ENCODE results near the gene CCDC159. TPM values are rescaled to one million over a fixed set of nuclear protein-coding genes. Genes with fewer than 3 reads are reported as not detected.

The CCDC159 gene
- total and polyA plus RNA-seq, 4 experiments from 2014 or later, result 9.2 to 91.8 (median 53.8) TPM

DNA sequence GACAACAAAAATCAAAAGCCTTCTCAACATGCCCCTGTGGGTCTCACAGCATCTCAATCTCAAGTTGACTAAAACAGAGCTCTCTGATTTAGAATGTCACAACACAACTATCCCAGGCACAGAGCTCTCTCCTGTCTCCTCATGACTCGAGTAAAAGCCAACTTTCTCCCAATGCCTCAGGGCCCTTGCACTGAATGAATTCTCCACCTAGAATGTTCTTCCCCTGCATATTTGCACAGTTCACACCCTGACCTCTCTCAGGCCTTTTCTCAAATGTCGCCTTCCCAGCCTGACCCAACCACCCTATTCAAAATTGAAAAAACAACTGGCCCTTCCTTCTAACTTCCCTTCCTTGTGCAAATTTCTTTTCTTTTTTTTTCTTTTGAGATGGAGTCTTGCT, 24.4 kb downstream of the CCDC159 start:
- Mint-ChIP-seq H3K27ac (peak overlapping the region in 1 of 7 donors; percentile 32), H3K9me3 (peaks cover 0 to 2% (median 0%) of the 10 kb centered on the region in 8 donors), H3K36me3 (peaks cover 25 to 34% of the 10 kb centered on the region in 2 donors), H3K27me3 (no peaks in the 10 kb centered on the region), H3K4me1 (peaks cover 0 to 6% (median under 1%) of the 10 kb centered on the region in 4 donors), H3K4me3 (no peak overlapping the region)
- H3K4me3 ChIP-seq (ENCODE audit: low read length in 2 of 2), result no peak overlapping the region
- no peak for DNase-seq
- CTCF ChIA-PET (ENCODE audit: partially characterized antibody), result interaction anchor here (1.1 to 3.0 kb wide), 2 partner anchors 10 to 12 kb away, joined by 3 to 14 read pairs; no protein-coding TSS in a partner anchor
- no peaks in the 10 kb centered on the region for H3K9me3 ChIP-seq (ENCODE audit: control insufficient read depth in 1 of 2, low read length in 2 of 2)
- no peaks in the 10 kb centered on the region for H3K36me3 ChIP-seq (ENCODE audit: insufficient read depth, low read length)
- intact Hi-C loops (cut with micrococcal nuclease), result no loop called here
- no peaks in the 10 kb centered on the region for H3K27me3 ChIP-seq (ENCODE audit: insufficient read depth, low read length)
- peaks cover 15% of the 10 kb centered on the region for H3K4me1 ChIP-seq (ENCODE audit: insufficient read depth, low read length)
- POLR2A ChIA-PET (ENCODE audit: partially characterized antibody), result interaction anchor here (1.0 to 2.7 kb wide), 2 partner anchors 10 to 112 kb away, joined by 3 to 9 read pairs; no protein-coding TSS in a partner anchor
- no peak overlapping the region for H3K27ac ChIP-seq (ENCODE audit: low read depth, low read length)

GRCh38 chr19:11373166-11373884, 27.0 kb downstream of the CCDC159 start:
- ChIA-PET CTCF (ENCODE audit: partially characterized antibody) (interaction anchor here (1.1 to 2.0 kb wide), 4 partner anchors 8 to 79 kb away, joined by 3 to 6 read pairs (median 4); partner anchors contain the start of gene EPOR), POLR2A (ENCODE audit: partially characterized antibody) (interaction anchor here (1.0 to 3.3 kb wide), 9 partner anchors 18 to 283 kb away, joined by 3 to 54 read pairs (median 10); partner anchors contain the start of genes CCDC159, ELOF1, LDLR and ODAD3)
- Mint-ChIP-seq H3K9me3 (peaks cover 0 to 2% (median 0%) of the 10 kb centered on the region in 8 donors), H3K4me1 (peaks cover under 1 to 17% (median 11%) of the 10 kb centered on the region in 4 donors), H3K36me3 (peaks cover 20 to 31% of the 10 kb centered on the region in 2 donors), H3K27ac (peak overlapping the region in 3 of 7 donors; percentile 7 to 79 (median 36)), H3K4me3 (peak overlapping the region in 3 of 8 donors; percentile 49 to 66 (median 51)), H3K27me3 (no peaks in the 10 kb centered on the region)
- H3K36me3 ChIP-seq (ENCODE audit: insufficient read depth, low read length), result no peaks in the 10 kb centered on the region
- peaks cover 32% of the 10 kb centered on the region for H3K4me1 ChIP-seq (ENCODE audit: insufficient read depth, low read length)
- no peak for DNase-seq
- H3K27ac ChIP-seq (ENCODE audit: low read depth, low read length), result no peak overlapping the region
- no peaks in the 10 kb centered on the region for H3K27me3 ChIP-seq (ENCODE audit: insufficient read depth, low read length)
- intact Hi-C loops (cut with micrococcal nuclease), result no loop called here
- H3K4me3 ChIP-seq (ENCODE audit: low read length in 2 of 2), result peak overlapping the region in 1 of 2 donors; percentile 57
- no peaks in the 10 kb centered on the region for H3K9me3 ChIP-seq (ENCODE audit: control insufficient read depth in 1 of 2, low read length in 2 of 2)

- CTCF ChIA-PET (ENCODE audit: partially characterized antibody), result interaction anchor here (1.1 to 2.0 kb wide), 5 partner anchors 9 to 80 kb away, joined by 3 to 6 read pairs (median 6); partner anchors contain the start of genes CCDC159, EPOR and TMEM205
Measured at GRCh38 chr19:11373885-11374432, 27.6 kb downstream of the CCDC159 start.

DNA sequence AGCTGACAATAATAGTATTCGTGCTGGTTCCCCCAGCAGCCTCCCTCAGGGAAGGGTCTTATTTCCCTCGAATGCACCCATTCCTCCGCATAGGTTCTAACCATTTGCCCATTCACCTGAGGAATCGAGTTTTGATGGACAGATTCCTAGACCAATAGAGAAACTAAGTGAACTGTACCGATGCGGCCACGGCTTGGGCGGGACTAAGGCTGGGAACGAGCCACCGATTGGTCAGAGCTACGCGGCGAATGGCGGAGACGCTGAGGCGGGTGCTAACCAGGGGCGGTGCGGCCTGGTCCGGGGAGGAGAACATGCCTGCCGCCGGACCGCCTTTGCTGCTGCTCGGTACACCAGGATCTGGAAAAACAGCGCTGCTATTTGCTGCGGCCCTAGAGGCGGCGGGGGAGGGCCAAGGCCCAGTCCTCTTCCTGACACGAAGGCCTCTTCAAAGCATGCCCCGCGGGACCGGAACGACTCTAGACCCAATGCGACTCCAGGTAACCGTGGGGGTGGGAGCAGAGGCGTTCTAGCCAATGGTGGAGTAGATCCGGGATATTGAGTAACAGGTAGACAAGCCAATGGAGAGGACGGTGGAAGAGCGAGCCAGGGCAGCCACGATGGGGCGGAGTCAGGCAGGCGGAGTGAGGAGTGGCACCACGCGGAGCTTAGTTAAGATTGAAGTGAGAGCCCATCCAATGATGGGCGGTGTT, 28.3 kb downstream of the CCDC159 start, which contains the start of gene SWSAP1:
TSS of gene SWSAP1 (plus strand) at position 234 of the 710 bp plus-strand sequence. CDS start at position 249, 15 bp downstream.
- Histone ChIP-seq H3K27me3 (ENCODE audit: insufficient read depth, low read length) (no peaks in the 10 kb centered on the region), H3K4me3 (ENCODE audit: low read length in 2 of 2) (peak within 1 kb of the TSS; percentile 57 to 77), H3K4me1 (ENCODE audit: insufficient read depth, low read length) (peaks cover 36% of the 10 kb centered on the region), H3K36me3 (ENCODE audit: insufficient read depth, low read length) (no peaks in the 10 kb centered on the region), H3K27ac (ENCODE audit: low read depth, low read length) (peak within 1 kb of the TSS; percentile 84), H3K9me3 (ENCODE audit: control insufficient read depth in 1 of 2, low read length in 2 of 2) (no peaks in the 10 kb centered on the region)
- H3K36me3 Mint-ChIP-seq, result peaks cover 12 to 18% of the 10 kb centered on the region in 2 donors
- peaks cover 0 to 2% (median 0%) of the 10 kb centered on the region in 8 donors for H3K9me3 Mint-ChIP-seq
- intact Hi-C loops (cut with micrococcal nuclease), result loop anchor here (1.0 kb wide), 3 partner anchors 28 to 131 kb away; partner anchors contain the start of genes CCDC159, ODAD3, PRKCSH and TMEM205
- ChIA-PET POLR2A (ENCODE audit: partially characterized antibody) (interaction anchor here (0.6 to 3.3 kb wide), 36 partner anchors 9 to 1793 kb away, joined by 3 to 54 read pairs (median 5); partner anchors contain the start of genes CCDC159, ECSIT, ELOF1 and EPOR), CTCF (ENCODE audit: partially characterized antibody) (interaction anchor here (0.5 to 2.0 kb wide), 6 partner anchors 9 to 176 kb away, joined by 3 to 9 read pairs (median 6); partner anchors contain the start of genes CCDC159, ODAD3, PRKCSH and TMEM205)
- peak; percentile 98 to 100 (median 99) for DNase-seq
- H3K27ac Mint-ChIP-seq, result peak within 1 kb of the TSS in 1 of 7 donors; percentile 79
- no peak within 1 kb of the TSS for H3K4me3 Mint-ChIP-seq
- H3K4me1 Mint-ChIP-seq, result peaks cover 7 to 17% (median 11%) of the 10 kb centered on the region in 4 donors
- no peaks in the 10 kb centered on the region for H3K27me3 Mint-ChIP-seq

More at GRCh38 chr19:11373885-11374432, 27.6 kb downstream of the CCDC159 start:
- no peaks in the 10 kb centered on the region for H3K9me3 ChIP-seq (ENCODE audit: control insufficient read depth in 1 of 2, low read length in 2 of 2)
- H3K4me1 ChIP-seq (ENCODE audit: insufficient read depth, low read length), result peaks cover 32% of the 10 kb centered on the region
- Mint-ChIP-seq H3K36me3 (peaks cover 17 to 25% of the 10 kb centered on the region in 2 donors), H3K27ac (no peak overlapping the region), H3K4me1 (peaks cover 6 to 17% (median 11%) of the 10 kb centered on the region in 4 donors), H3K9me3 (peaks cover 0 to 2% (median 0%) of the 10 kb centered on the region in 8 donors), H3K4me3 (no peak overlapping the region), H3K27me3 (no peaks in the 10 kb centered on the region)
- no peak for DNase-seq
- POLR2A ChIA-PET (ENCODE audit: partially characterized antibody), result interaction anchor here (0.6 to 3.3 kb wide), 20 partner anchors 10 to 413 kb away, joined by 3 to 54 read pairs (median 6); partner anchors contain the start of genes CCDC159, ECSIT, ELOF1 and EPOR
- intact Hi-C loops (cut with micrococcal nuclease), result loop anchor here (1.0 kb wide), 2 partner anchors 28 to 131 kb away; partner anchors contain the start of genes CCDC159, TMEM205 and ZNF653
- no peaks in the 10 kb centered on the region for H3K36me3 ChIP-seq (ENCODE audit: insufficient read depth, low read length)
- H3K4me3 ChIP-seq (ENCODE audit: low read length in 2 of 2), result peak overlapping the region; percentile 57 to 77
- no peaks in the 10 kb centered on the region for H3K27me3 ChIP-seq (ENCODE audit: insufficient read depth, low read length)
- peak overlapping the region; percentile 84 for H3K27ac ChIP-seq (ENCODE audit: low read depth, low read length)

GRCh38 chr19:11375143-11375948, 29.0 kb downstream of the CCDC159 start:
- H3K27me3 ChIP-seq (ENCODE audit: insufficient read depth, low read length), result no peaks in the 10 kb centered on the region
- ChIA-PET CTCF (ENCODE audit: partially characterized antibody) (interaction anchor here (0.5 to 2.7 kb wide), 7 partner anchors 8 to 177 kb away, joined by 3 to 14 read pairs (median 6); partner anchors contain the start of genes CCDC159, ODAD3, PRKCSH and TMEM205), POLR2A (ENCODE audit: partially characterized antibody) (interaction anchor here (0.8 to 3.3 kb wide), 31 partner anchors 8 to 1793 kb away, joined by 3 to 54 read pairs (median 5); partner anchors contain the start of genes CCDC159, ECSIT, ELOF1 and EPOR)
- intact Hi-C loops (cut with micrococcal nuclease), result loop anchor here (1.0 kb wide), 1 partner anchor 60 kb away; the partner anchor contains the start of genes ODAD3 and PRKCSH
- H3K27ac ChIP-seq (ENCODE audit: low read depth, low read length), result peak overlapping the region; percentile 84
- no peak overlapping the region for H3K27ac Mint-ChIP-seq
- no peaks in the 10 kb centered on the region for H3K36me3 ChIP-seq (ENCODE audit: insufficient read depth, low read length)
- H3K4me1 Mint-ChIP-seq, result peaks cover 14 to 21% (median 17%) of the 10 kb centered on the region in 4 donors
- H3K4me3 ChIP-seq (ENCODE audit: low read length in 2 of 2), result peak overlapping the region; percentile 33 to 57
- no peaks in the 10 kb centered on the region for H3K27me3 Mint-ChIP-seq
- no peaks in the 10 kb centered on the region for H3K9me3 ChIP-seq (ENCODE audit: control insufficient read depth in 1 of 2, low read length in 2 of 2)
- peaks cover 43% of the 10 kb centered on the region for H3K4me1 ChIP-seq (ENCODE audit: insufficient read depth, low read length)
- H3K36me3 Mint-ChIP-seq, result peaks cover 11 to 17% of the 10 kb centered on the region in 2 donors
- peak; percentile 79 to 90 (median 82) for DNase-seq
- H3K9me3 Mint-ChIP-seq, result peaks cover 0 to 2% (median 0%) of the 10 kb centered on the region in 8 donors
- H3K4me3 Mint-ChIP-seq, result no peak overlapping the region

Data from CD4-positive, alpha-beta memory T cell (primary cell).